GM18870 (cell line): ENCODE data around the gene EDC4.

ENCODE experiments used
- ATAC-seq: cut with Tn5 transposase; IDR thresholded peaks from one replicate; pipeline ENCODE4 v1.9.1; 2021; ENCODE audit warnings: moderate library complexity; ENCODE audit not compliant: unreplicated experiment

The EDC4 gene

DNA sequence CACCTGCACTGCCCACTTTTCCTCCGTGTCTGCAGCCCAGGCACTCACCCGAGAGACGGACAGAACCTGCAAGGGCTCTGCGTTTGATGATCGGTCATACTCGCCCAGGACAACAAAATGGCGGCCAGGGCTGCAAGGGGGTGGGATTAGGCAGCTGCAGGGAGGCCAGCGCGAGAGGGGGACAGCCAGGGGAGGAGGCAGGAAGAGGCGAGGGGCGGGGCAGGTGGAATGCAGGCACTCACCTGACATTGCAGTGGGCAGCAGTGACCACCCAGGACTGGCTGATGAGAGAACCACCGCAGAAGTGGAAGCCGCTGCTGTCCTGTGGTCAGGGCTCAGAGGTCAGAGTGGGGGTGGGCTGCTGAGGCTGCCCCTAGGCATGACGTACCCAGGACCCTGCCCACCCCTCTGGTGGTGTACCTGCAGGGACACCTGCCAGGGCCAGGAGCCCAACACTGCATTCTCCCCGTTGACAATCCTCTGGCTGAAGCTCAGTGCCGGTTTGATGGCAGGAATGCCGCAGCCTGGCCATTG is 57.9 kb downstream of the EDC4 start:
- ATAC-seq, result no peak
